CD4-positive, alpha-beta memory T cell (primary cell): ENCODE results near the gene LRRK2. TPM values are rescaled to one million over a fixed set of nuclear protein-coding genes. Genes with fewer than 3 reads are reported as not detected.
A peak's percentile ranks its signal among the peaks of the same experiment; 100 is the strongest.

Source experiments
- CTCF ChIA-PET: fragments of 350-600 bp; sonication (Branson Sonifier 250); formaldehyde crosslinking; loops from one replicate; lab custom pipeline; 2021; ENCODE audit warnings: inconsistent platforms; ENCODE audit not compliant: partially characterized antibody; lab: Charles Lee
- POLR2A ChIA-PET: fragments of 350-600 bp; sonication (Branson Sonifier 250); formaldehyde crosslinking; loops from one replicate; lab custom pipeline; 2021; ENCODE audit not compliant: partially characterized antibody; lab: Charles Lee
- DNase-seq, 5 donors: peaks; one replicate each; pipeline versions ENCODE4 v3.0.0 to v3.0.0-alpha.2; 2020 to 2022; ENCODE audit warnings: mixed read lengths in 1 of 5
- H3K27ac ChIP-seq: one replicate; pipeline ENCODE4 v1.7.0; 2013; ENCODE audit warnings: low read depth, low read length
- H3K27me3 ChIP-seq: 2 replicates; pipeline ENCODE4 v1.7.0; 2013; ENCODE audit warnings: mild to moderate bottlenecking, low read length, moderate library complexity; ENCODE audit not compliant: insufficient read depth
- H3K36me3 ChIP-seq: 2 replicates; pipeline ENCODE4 v1.7.0; 2013; ENCODE audit warnings: mild to moderate bottlenecking, low read length, moderate library complexity; ENCODE audit not compliant: insufficient read depth
- H3K4me1 ChIP-seq: 2 replicates; pipeline ENCODE4 v1.7.0; 2013; ENCODE audit warnings: mild to moderate bottlenecking, low read length, moderate library complexity; ENCODE audit not compliant: insufficient read depth
- H3K4me3 ChIP-seq, 2 donors: one replicate each; pipeline ENCODE4 v1.7.0; 2013; ENCODE audit warnings: low read length in 2 of 2, mild to moderate bottlenecking in 1 of 2
- H3K9me3 ChIP-seq, 2 donors: one replicate each; pipeline ENCODE4 v1.7.0; 2013; ENCODE audit warnings: low read length in 2 of 2, control low read depth in 1 of 2; ENCODE audit not compliant: control insufficient read depth in 1 of 2
- H3K27ac Mint-ChIP-seq, 7 donors: one replicate each; pipeline ENCODE4 v1.8.0; 2020 to 2021; ENCODE audit warnings: mixed read lengths in 7 of 7, mild to moderate bottlenecking in 6 of 7, inconsistent platforms in 3 of 7, moderate library complexity in 3 of 7
- H3K27me3 Mint-ChIP-seq, 2 donors: one replicate each; pipeline ENCODE4 v1.8.0; 2020 to 2021; ENCODE audit warnings: mixed read lengths in 2 of 2
- H3K36me3 Mint-ChIP-seq, 2 donors: one replicate each; pipeline ENCODE4 v1.8.0; 2020 to 2021; ENCODE audit warnings: mixed read lengths in 2 of 2, inconsistent platforms in 1 of 2, mild to moderate bottlenecking in 1 of 2
- H3K4me1 Mint-ChIP-seq, 4 donors: one replicate each; pipeline ENCODE4 v1.8.0; 2020 to 2021; ENCODE audit warnings: mixed read lengths in 4 of 4, mild to moderate bottlenecking in 1 of 4
- H3K4me3 Mint-ChIP-seq, 8 donors: one replicate each; pipeline ENCODE4 v1.8.0; 2020 to 2021; ENCODE audit warnings: mixed read lengths in 8 of 8, mild to moderate bottlenecking in 7 of 8, moderate library complexity in 6 of 8, inconsistent platforms in 3 of 8
- H3K9me3 Mint-ChIP-seq, 8 donors: one replicate each; pipeline ENCODE4 v1.8.0; 2020 to 2021; ENCODE audit warnings: mixed read lengths in 8 of 8, mild to moderate bottlenecking in 5 of 8, inconsistent platforms in 3 of 8, moderate library complexity in 1 of 8
- intact Hi-C: fragments of 100-400 bp; cut with micrococcal nuclease; formaldehyde crosslinking; loops from one replicate; pipeline ENCODE4 v1.15.1; 2023
- polyA plus RNA-seq, 2 donors: library from polyadenylated mRNA; unstranded; fragments of 300-500 nt; fragmentation: Illumina TruSeq; gene quantifications; one replicate each; pipeline ENCODE4 v1.2.3, GENCODE V29; 2021
- total RNA-seq, 2 experiments: library from RNA; stranded (reverse); gene quantifications; one replicate each; pipeline ENCODE4 v1.2.3, GENCODE V29; 2021

The LRRK2 gene
- total and polyA plus RNA-seq, 4 experiments from 2014 or later, result 0.10 to 0.76 (median 0.39) TPM; not detected in 1

DNA sequence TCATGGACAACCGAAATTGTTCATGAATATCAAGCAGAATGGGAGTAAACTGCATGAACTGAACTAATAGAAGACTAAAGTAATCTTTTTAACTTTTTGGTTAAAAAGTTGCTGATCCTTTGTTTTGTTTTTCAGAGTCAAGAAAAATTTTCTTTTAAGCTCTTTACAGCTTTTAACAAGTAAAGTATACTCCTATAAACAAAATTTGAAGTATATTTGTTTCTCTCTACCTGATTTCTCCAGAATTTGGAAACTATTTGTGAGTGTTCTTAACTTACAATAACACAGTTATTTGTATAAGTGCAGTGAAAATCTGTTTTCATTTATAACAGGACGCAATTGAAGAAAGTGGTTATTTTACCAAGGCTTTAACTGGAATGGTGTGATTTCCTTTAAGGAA lies 12.2 kb upstream of the LRRK2 start:
- CTCF ChIA-PET, result no interaction called here
- POLR2A ChIA-PET, result no interaction called here
- no peak overlapping the region for H3K27ac Mint-ChIP-seq
- Histone ChIP-seq H3K27me3 (no peaks in the 10 kb centered on the region), H3K36me3 (no peaks in the 10 kb centered on the region), H3K27ac (no peak overlapping the region), H3K4me3 (no peak overlapping the region), H3K4me1 (no peaks in the 10 kb centered on the region), H3K9me3 (no peaks in the 10 kb centered on the region)
- H3K27me3 Mint-ChIP-seq, result peaks cover 1 to 2% of the 10 kb centered on the region in 2 donors
- no peaks in the 10 kb centered on the region for H3K36me3 Mint-ChIP-seq
- H3K9me3 Mint-ChIP-seq, result peaks cover 0 to 7% (median under 1%) of the 10 kb centered on the region in 8 donors
- no peak overlapping the region for H3K4me3 Mint-ChIP-seq
- H3K4me1 Mint-ChIP-seq, result peaks cover 0 to 4% (median under 1%) of the 10 kb centered on the region in 4 donors
- intact Hi-C loops, result no loop called here
- DNase-seq, result no peak

GRCh38 chr12:40215982-40216381 lies 8.8 kb upstream of the LRRK2 start:
- POLR2A ChIA-PET, result no interaction called here
- no peak overlapping the region for H3K4me3 Mint-ChIP-seq
- no peak overlapping the region for H3K27ac Mint-ChIP-seq

GRCh38 chr12:40216516-40217288 lies 8.1 kb upstream of the LRRK2 start:
- no peak for DNase-seq
- CTCF ChIA-PET, result no interaction called here

More at GRCh38 chr12:40215982-40216381, 8.8 kb upstream of the LRRK2 start:
- no peaks in the 10 kb centered on the region for H3K9me3 ChIP-seq
- CTCF ChIA-PET, result no interaction called here
- H3K4me3 ChIP-seq, result no peak overlapping the region
- H3K27me3 Mint-ChIP-seq, result peaks cover 0 to 1% of the 10 kb centered on the region in 2 donors
- no peak for DNase-seq
- intact Hi-C loops, result no loop called here
- H3K4me1 Mint-ChIP-seq, result peaks cover 0 to 2% (median 0%) of the 10 kb centered on the region in 4 donors
- H3K9me3 Mint-ChIP-seq, result peaks cover 0 to 7% (median 0%) of the 10 kb centered on the region in 8 donors
- H3K4me1 ChIP-seq, result no peaks in the 10 kb centered on the region
- no peaks in the 10 kb centered on the region for H3K36me3 ChIP-seq
- H3K36me3 Mint-ChIP-seq, result no peaks in the 10 kb centered on the region
- no peaks in the 10 kb centered on the region for H3K27me3 ChIP-seq
- no peak overlapping the region for H3K27ac ChIP-seq

DNA sequence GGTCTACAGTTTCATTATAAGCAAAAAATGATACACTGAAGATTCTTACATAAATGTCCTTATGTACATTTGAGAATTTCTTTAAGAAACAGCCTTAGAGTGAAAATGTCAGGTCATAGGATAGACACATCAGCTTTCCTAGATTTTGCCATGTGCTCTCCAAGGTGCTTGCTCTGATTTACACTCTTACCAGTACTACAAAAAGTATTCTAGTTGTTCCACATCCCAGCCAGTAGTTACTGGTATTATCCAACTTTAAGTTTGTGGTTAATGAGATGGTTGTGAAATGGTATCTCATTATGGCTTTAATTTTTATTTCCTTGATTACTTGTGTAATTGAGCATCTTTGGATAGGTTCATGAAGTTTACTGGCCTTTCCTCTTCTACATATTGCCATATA lies 5.0 kb upstream of the LRRK2 start:
- Histone ChIP-seq H3K4me1 (no peaks in the 10 kb centered on the region), H3K27ac (no peak overlapping the region), H3K27me3 (no peaks in the 10 kb centered on the region), H3K36me3 (no peaks in the 10 kb centered on the region), H3K9me3 (no peaks in the 10 kb centered on the region), H3K4me3 (no peak overlapping the region)
- no peak for DNase-seq
- POLR2A ChIA-PET, result no interaction called here
- Mint-ChIP-seq H3K9me3 (peaks cover 0 to 3% (median 0%) of the 10 kb centered on the region in 8 donors), H3K27me3 (peaks cover 5 to 17% of the 10 kb centered on the region in 2 donors), H3K27ac (no peak overlapping the region), H3K4me1 (peaks cover 0 to 9% (median 5%) of the 10 kb centered on the region in 4 donors), H3K4me3 (no peak overlapping the region), H3K36me3 (no peaks in the 10 kb centered on the region)
- CTCF ChIA-PET, result no interaction called here
- intact Hi-C loops, result no loop called here

More at GRCh38 chr12:40216516-40217288, 8.1 kb upstream of the LRRK2 start:
- Histone ChIP-seq H3K4me1 (no peaks in the 10 kb centered on the region), H3K9me3 (no peaks in the 10 kb centered on the region), H3K36me3 (no peaks in the 10 kb centered on the region), H3K4me3 (no peak overlapping the region), H3K27ac (no peak overlapping the region), H3K27me3 (no peaks in the 10 kb centered on the region)
- no peak overlapping the region for H3K4me3 Mint-ChIP-seq
- H3K27ac Mint-ChIP-seq, result no peak overlapping the region
- peaks cover 0 to 1% of the 10 kb centered on the region in 2 donors for H3K27me3 Mint-ChIP-seq
- H3K36me3 Mint-ChIP-seq, result no peaks in the 10 kb centered on the region
- peaks cover 0 to 7% (median 0%) of the 10 kb centered on the region in 8 donors for H3K9me3 Mint-ChIP-seq
- H3K4me1 Mint-ChIP-seq, result peaks cover 0 to 2% (median 0%) of the 10 kb centered on the region in 4 donors
- intact Hi-C loops, result no loop called here
- POLR2A ChIA-PET, result no interaction called here

DNA sequence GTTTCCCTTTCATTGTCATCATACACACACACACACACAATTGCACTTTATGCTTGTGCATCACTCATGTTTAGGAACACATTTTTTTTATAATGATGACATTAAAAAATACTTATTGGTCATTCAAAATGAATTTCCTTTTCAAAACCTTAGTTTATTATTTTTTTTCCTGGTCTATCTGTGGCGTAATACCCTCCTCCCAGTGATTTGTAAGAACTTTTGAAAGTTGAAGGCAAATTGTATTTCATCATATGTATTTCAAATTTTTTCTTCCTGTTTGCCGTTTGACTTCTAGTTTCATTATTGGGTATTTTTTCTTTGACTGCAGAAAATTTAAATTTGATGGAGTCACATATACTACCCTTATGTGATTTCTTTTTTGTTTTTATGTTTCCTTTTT lies 2.5 kb upstream of the LRRK2 start:
- H3K36me3 Mint-ChIP-seq, result no peaks in the 10 kb centered on the region
- Histone ChIP-seq H3K4me1 (peaks cover 8% of the 10 kb centered on the region), H3K27ac (no peak overlapping the region), H3K36me3 (no peaks in the 10 kb centered on the region), H3K4me3 (no peak overlapping the region), H3K9me3 (no peaks in the 10 kb centered on the region), H3K27me3 (no peaks in the 10 kb centered on the region)
- intact Hi-C loops, result no loop called here
- peaks cover 0 to 4% (median under 1%) of the 10 kb centered on the region in 8 donors for H3K9me3 Mint-ChIP-seq
- H3K4me3 Mint-ChIP-seq, result no peak overlapping the region
- H3K27me3 Mint-ChIP-seq, result peaks cover 19 to 24% of the 10 kb centered on the region in 2 donors
- no peak overlapping the region for H3K27ac Mint-ChIP-seq
- CTCF ChIA-PET, result no interaction called here
- no peak for DNase-seq
- POLR2A ChIA-PET, result no interaction called here
- peaks cover 6 to 19% (median 13%) of the 10 kb centered on the region in 4 donors for H3K4me1 Mint-ChIP-seq

- H3K4me3 Mint-ChIP-seq, result peak overlapping the region in 7 of 8 donors; percentile 2 to 76 (median 70)
- H3K27ac Mint-ChIP-seq, result peak overlapping the region in 1 of 7 donors; percentile 41
- H3K9me3 Mint-ChIP-seq, result peaks cover 0 to 11% (median 2%) of the 10 kb centered on the region in 8 donors
- ChIA-PET CTCF (no interaction called here), POLR2A (interaction anchor here (1.2 kb wide), 1 partner anchor 30 kb away, joined by 4 read pairs; no protein-coding TSS in a partner anchor)
- no peak overlapping the region for H3K27ac ChIP-seq
- peaks cover 27 to 28% of the 10 kb centered on the region in 2 donors for H3K27me3 Mint-ChIP-seq
- DNase-seq, result no peak
- peaks cover 8% of the 10 kb centered on the region for H3K4me1 ChIP-seq
- H3K4me1 Mint-ChIP-seq, result peaks cover 6 to 19% (median 13%) of the 10 kb centered on the region in 4 donors
- H3K4me3 ChIP-seq, result no peak overlapping the region
- intact Hi-C loops, result no loop called here
- no peaks in the 10 kb centered on the region for H3K36me3 ChIP-seq
- H3K9me3 ChIP-seq, result no peaks in the 10 kb centered on the region
- H3K27me3 ChIP-seq, result no peaks in the 10 kb centered on the region
- no peaks in the 10 kb centered on the region for H3K36me3 Mint-ChIP-seq
Measured at GRCh38 chr12:40223646-40224045, 1.2 kb upstream of the LRRK2 start.

GRCh38 chr12:40225337-40225983 lies 663 bp downstream of the LRRK2 start:
- H3K9me3 ChIP-seq, result no peaks in the 10 kb centered on the region
- Mint-ChIP-seq H3K27me3 (peaks cover 27 to 28% of the 10 kb centered on the region in 2 donors), H3K4me1 (peaks cover 6 to 19% (median 13%) of the 10 kb centered on the region in 4 donors), H3K9me3 (peaks cover 0 to 11% (median 2%) of the 10 kb centered on the region in 8 donors), H3K4me3 (peak overlapping the region; percentile 29 to 82 (median 70)), H3K27ac (peak overlapping the region in 2 of 7 donors; percentile 46 to 57), H3K36me3 (no peaks in the 10 kb centered on the region)
- H3K36me3 ChIP-seq, result no peaks in the 10 kb centered on the region
- H3K27ac ChIP-seq, result no peak overlapping the region
- ChIA-PET CTCF (no interaction called here), POLR2A (no interaction called here)
- intact Hi-C loops, result no loop called here
- peaks cover 8% of the 10 kb centered on the region for H3K4me1 ChIP-seq
- H3K4me3 ChIP-seq, result peak overlapping the region in 1 of 2 donors; percentile 32
- no peaks in the 10 kb centered on the region for H3K27me3 ChIP-seq
- no peak for DNase-seq
